Effector memory CD4-positive, alpha-beta T cell (primary cell): ENCODE measurements around the gene KIRREL3.

Experiments
- DNase-seq, 3 donors: peaks; one replicate each; pipeline ENCODE4 v3.0.0-alpha.2; 2020
- H3K27ac ChIP-seq: 2 replicates; pipeline ENCODE4 v1.7.0; 2013; ENCODE audit warnings: mild to moderate bottlenecking, low read length, moderate library complexity; ENCODE audit not compliant: insufficient read depth, poor library complexity, severe bottlenecking
- H3K27me3 ChIP-seq: replicated peaks from 2 replicates; pipeline ENCODE4 v1.7.0; 2013; ENCODE audit warnings: mild to moderate bottlenecking, low read length; ENCODE audit not compliant: insufficient read depth, control insufficient read depth, poor library complexity, severe bottlenecking
- H3K36me3 ChIP-seq: 2 replicates; pipeline ENCODE4 v1.7.0; 2013; ENCODE audit warnings: mild to moderate bottlenecking, low read length, moderate library complexity; ENCODE audit not compliant: control insufficient read depth, insufficient read depth
- H3K4me1 ChIP-seq: 2 replicates; pipeline ENCODE4 v1.7.0; 2013; ENCODE audit warnings: low read length, mild to moderate bottlenecking; ENCODE audit not compliant: control insufficient read depth, insufficient read depth, poor library complexity, severe bottlenecking
- H3K4me3 ChIP-seq: 2 replicates; pipeline ENCODE4 v1.7.0; 2013; ENCODE audit warnings: low read length, low read depth, mild to moderate bottlenecking; ENCODE audit not compliant: insufficient read depth, poor library complexity, severe bottlenecking
- H3K9me3 ChIP-seq: 2 replicates; pipeline ENCODE4 v1.7.0; 2013; ENCODE audit warnings: mild to moderate bottlenecking, low read length, moderate library complexity; ENCODE audit not compliant: control insufficient read depth

KIRREL3 gene

GRCh38 chr11:126628790-126629621 is 371.6 kb downstream of the KIRREL3 start:
- Histone ChIP-seq H3K27ac (no peak overlapping the region), H3K4me1 (no peaks in the 10 kb centered on the region), H3K36me3 (no peaks in the 10 kb centered on the region), H3K4me3 (no peak overlapping the region), H3K9me3 (no peaks in the 10 kb centered on the region), H3K27me3 (no peaks in the 10 kb centered on the region)
- DNase-seq, result no peak

- no peak for DNase-seq
- Histone ChIP-seq H3K4me3 (no peak overlapping the region), H3K27ac (no peak overlapping the region), H3K9me3 (no peaks in the 10 kb centered on the region), H3K27me3 (no peaks in the 10 kb centered on the region), H3K4me1 (no peaks in the 10 kb centered on the region), H3K36me3 (no peaks in the 10 kb centered on the region)
Observed at GRCh38 chr11:126628450-126628789, 372.1 kb downstream of the KIRREL3 start.

- Histone ChIP-seq H3K9me3 (no peaks in the 10 kb centered on the region), H3K4me3 (no peak overlapping the region), H3K27ac (no peak overlapping the region), H3K27me3 (no peaks in the 10 kb centered on the region), H3K36me3 (no peaks in the 10 kb centered on the region), H3K4me1 (no peaks in the 10 kb centered on the region)
- no peak for DNase-seq
Observed at GRCh38 chr11:126627421-126627820, 373.1 kb downstream of the KIRREL3 start.

GRCh38 chr11:126624506-126624905 is 376.1 kb downstream of the KIRREL3 start:
- no peak for DNase-seq
- Histone ChIP-seq H3K36me3 (no peaks in the 10 kb centered on the region), H3K9me3 (no peaks in the 10 kb centered on the region), H3K4me1 (no peaks in the 10 kb centered on the region), H3K4me3 (no peak overlapping the region), H3K27me3 (no peaks in the 10 kb centered on the region), H3K27ac (no peak overlapping the region)

GRCh38 chr11:126619516-126619915 is 381.1 kb downstream of the KIRREL3 start:
- H3K4me3 ChIP-seq, result no peak overlapping the region
- no peaks in the 10 kb centered on the region for H3K36me3 ChIP-seq
- no peaks in the 10 kb centered on the region for H3K4me1 ChIP-seq
- no peaks in the 10 kb centered on the region for H3K27me3 ChIP-seq
- no peaks in the 10 kb centered on the region for H3K9me3 ChIP-seq
- DNase-seq, result no peak
- H3K27ac ChIP-seq, result no peak overlapping the region

GRCh38 chr11:126615845-126616244 is 384.7 kb downstream of the KIRREL3 start:
- Histone ChIP-seq H3K36me3 (no peaks in the 10 kb centered on the region), H3K9me3 (no peaks in the 10 kb centered on the region), H3K4me1 (no peaks in the 10 kb centered on the region), H3K27ac (no peak overlapping the region), H3K27me3 (no peaks in the 10 kb centered on the region), H3K4me3 (no peak overlapping the region)
- no peak for DNase-seq

- no peak for DNase-seq
Observed at GRCh38 chr11:126613272-126613671, 387.3 kb downstream of the KIRREL3 start.

GRCh38 chr11:126612671-126613070 is 387.9 kb downstream of the KIRREL3 start:
- no peak for DNase-seq
- no peak overlapping the region for H3K4me3 ChIP-seq
- no peaks in the 10 kb centered on the region for H3K27me3 ChIP-seq
- H3K9me3 ChIP-seq, result no peaks in the 10 kb centered on the region
- no peak overlapping the region for H3K27ac ChIP-seq
- H3K4me1 ChIP-seq, result no peaks in the 10 kb centered on the region
- no peaks in the 10 kb centered on the region for H3K36me3 ChIP-seq

More at GRCh38 chr11:126613272-126613671, 387.3 kb downstream of the KIRREL3 start:
- no peak overlapping the region for H3K27ac ChIP-seq
- H3K36me3 ChIP-seq, result no peaks in the 10 kb centered on the region
- no peak overlapping the region for H3K4me3 ChIP-seq
- H3K9me3 ChIP-seq, result no peaks in the 10 kb centered on the region
- H3K4me1 ChIP-seq, result no peaks in the 10 kb centered on the region
- no peaks in the 10 kb centered on the region for H3K27me3 ChIP-seq

- H3K4me3 ChIP-seq, result no peak overlapping the region
- H3K27me3 ChIP-seq, result no peaks in the 10 kb centered on the region
- DNase-seq, result no peak
- no peaks in the 10 kb centered on the region for H3K9me3 ChIP-seq
- H3K36me3 ChIP-seq, result no peaks in the 10 kb centered on the region
- no peak overlapping the region for H3K27ac ChIP-seq
- H3K4me1 ChIP-seq, result no peaks in the 10 kb centered on the region
Observed at GRCh38 chr11:126611438-126611837, 389.1 kb downstream of the KIRREL3 start.

GRCh38 chr11:126608658-126609057 is 391.9 kb downstream of the KIRREL3 start:
- no peaks in the 10 kb centered on the region for H3K36me3 ChIP-seq
- no peak overlapping the region for H3K27ac ChIP-seq
- H3K4me3 ChIP-seq, result no peak overlapping the region
- no peak for DNase-seq
- no peaks in the 10 kb centered on the region for H3K27me3 ChIP-seq
- no peaks in the 10 kb centered on the region for H3K4me1 ChIP-seq
- no peaks in the 10 kb centered on the region for H3K9me3 ChIP-seq
